K562 (cell line): Measurements from ENCODE around the gene POLL. TPM values are rescaled to one million over a fixed set of nuclear protein-coding genes. Genes with fewer than 3 reads are reported as not detected.
A peak's percentile ranks its signal among the peaks of the same experiment; 100 is the strongest.

ENCODE experiments used
- ATAC-seq: fragments of 200-7000 bp; cut with Tn5 transposase; 3 replicates; pipeline ENCODE4 v1.9.1; 2020; ENCODE audit warnings: moderate library complexity
- BruUV-seq: library from RNA; stranded (reverse); fragments of 400-500 nt; replicated peaks from 2 replicates; lab custom pipeline; 2021; lab: Mats Ljungman, UMichigan
- CTCF ChIA-PET: fragments of 300-600 bp; formaldehyde crosslinking; extraction: SDS; loops from one replicate; lab custom pipeline; 2021; ENCODE audit warnings: low intra/inter-chr PET ratio; lab: Yijun Ruan, JAX
- POLR2A ChIA-PET: fragments of 300-600, 350-650 bp; sonication (Branson Sonifier 250); formaldehyde crosslinking; extraction: SDS; loops from one replicate; lab custom pipeline; 2021; ENCODE audit warnings: antibody characterized with exemption, inconsistent platforms; lab: Yijun Ruan, JAX
- DNase-seq, 4 experiments: peaks; one replicate each; pipeline versions ENCODE4 v3.0.0 to v3.0.0-alpha.2; 2011 to 2018; ENCODE audit warnings: low spot score in 3 of 4, mixed read lengths in 3 of 4; ENCODE audit errors: extremely low read depth in 1 of 4
- FAIRE-seq: peaks from 2 replicates; lab custom pipeline; 2011; peaks lifted over from hg19 to GRCh38; lab: Jason Lieb, UNC
- H2AFZ ChIP-seq: 2 replicates; pipeline ENCODE4 v1.6.0; 2011; ENCODE audit warnings: low read depth, low read length, control low read depth, inconsistent platforms
- H3K27ac ChIP-seq: fragments of 200-600 bp; 3 replicates; pipeline ENCODE4 v1.8.0; 2011; ENCODE audit warnings: low read depth, mild to moderate bottlenecking, control low read depth, inconsistent platforms, low read length, moderate library complexity, mixed read lengths; ENCODE audit errors: extremely low read depth
- H3K27me3 ChIP-seq, 2 experiments: fragments of 300-600 bp in 1 of 2; 2 replicates in 1 of 2; 3 replicates in 1 of 2; pipeline versions ENCODE4 v1.6.0 to v1.8.0; 2011; ENCODE audit warnings: inconsistent platforms in 2 of 2, low read length in 2 of 2, mild to moderate bottlenecking in 1 of 2, mixed read lengths in 1 of 2, moderate library complexity in 1 of 2; ENCODE audit not compliant: control insufficient read depth in 2 of 2, insufficient read depth in 2 of 2
- H3K36me3 ChIP-seq: fragments of 300-600 bp; 3 replicates; pipeline ENCODE4 v1.8.0; 2011; ENCODE audit warnings: mild to moderate bottlenecking, low read length, inconsistent platforms; ENCODE audit not compliant: control insufficient read depth, insufficient read depth
- H3K4me1 ChIP-seq, 2 experiments: fragments of 200-600 bp in 1 of 2; replicated peaks in 1 of 2; 2 replicates in 1 of 2; 3 replicates in 1 of 2; pipeline versions ENCODE4 v1.5.1 to v1.8.0; 2011; ENCODE audit warnings: inconsistent platforms in 2 of 2, low read length in 2 of 2, mild to moderate bottlenecking in 1 of 2, mixed read lengths in 1 of 2, moderate library complexity in 1 of 2; ENCODE audit not compliant: control insufficient read depth in 2 of 2, insufficient read depth in 2 of 2
- H3K4me2 ChIP-seq: 2 replicates; pipeline ENCODE4 v1.6.1; 2011; ENCODE audit warnings: low read length, control low read depth, inconsistent platforms, mixed read lengths; ENCODE audit not compliant: insufficient read depth
- H3K4me3 ChIP-seq: fragments of 200-600 bp; sonication (generic), shearing (Covaris generic); 2 replicates; pipeline ENCODE4 v1.5.1; 2016; ENCODE audit warnings: control low read depth, inconsistent platforms
- H3K79me2 ChIP-seq: fragments of 200-600 bp; 3 replicates; pipeline ENCODE4 v1.8.0; 2011; ENCODE audit warnings: low read length, inconsistent platforms; ENCODE audit not compliant: control insufficient read depth, insufficient read depth
- H3K9ac ChIP-seq, 2 experiments: 2 replicates each; pipeline versions ENCODE4 v1.6.0 to v1.6.1; 2011; ENCODE audit warnings: low read depth in 2 of 2, low read length in 2 of 2, control low read depth in 1 of 2, inconsistent platforms in 1 of 2, mild to moderate bottlenecking in 1 of 2, mixed read lengths in 1 of 2; ENCODE audit not compliant: insufficient read depth in 1 of 2
- H3K9me1 ChIP-seq: one replicate; pipeline ENCODE4 v1.6.0; 2011; ENCODE audit warnings: inconsistent platforms, mild to moderate bottlenecking, low read length, moderate library complexity; ENCODE audit not compliant: control insufficient read depth, insufficient read depth
- H3K9me3 ChIP-seq: replicated peaks from 2 replicates; pipeline ENCODE4 v1.5.1; 2011; ENCODE audit warnings: low read depth, low read length, inconsistent platforms; ENCODE audit not compliant: control insufficient read depth, insufficient read depth
- H4K20me1 ChIP-seq: replicated peaks from 2 replicates; pipeline ENCODE4 v1.6.1; 2011; ENCODE audit warnings: low read length, inconsistent platforms, mixed read lengths; ENCODE audit not compliant: control insufficient read depth, insufficient read depth
- ATF4 ChIP-seq: fragments of 450-650 bp; formaldehyde crosslinking; IDR thresholded peaks from 2 replicates; pipeline ENCODE4 v1.4.0; 2022; ENCODE audit warnings: mild to moderate bottlenecking, moderate library complexity
- CHAMP1 ChIP-seq: fragments of 450-650 bp; IDR thresholded peaks from 2 replicates; pipeline ENCODE4 v1.6.1; 2016; ENCODE audit warnings: mild to moderate bottlenecking
- EHMT2 ChIP-seq: fragments of 450-650 bp; IDR thresholded peaks from 2 replicates; pipeline ENCODE4 v1.6.1; 2018; ENCODE audit warnings: antibody characterized with exemption
- MCM3 ChIP-seq: fragments of 450-650 bp; IDR thresholded peaks from 2 replicates; pipeline ENCODE4 v1.6.1; 2016
- THRA ChIP-seq: fragments of 450-650 bp; IDR thresholded peaks from 2 replicates; pipeline ENCODE4 v1.6.1; 2017; ENCODE audit warnings: mild to moderate bottlenecking, moderate library complexity
- ZNF408 ChIP-seq: fragments of 250-450 bp; sonication (Bioruptor Pico); IDR thresholded peaks from 2 replicates; pipeline ENCODE4 v1.4.0; 2020; ENCODE audit warnings: low read depth, mild to moderate bottlenecking, moderate library complexity
- WGBS: fragments of 100-300 bp; shearing (Covaris generic); methylation state at CpG from one replicate; pipeline ENCODE4 v1.1.6; 2016; ENCODE audit warnings: low coverage, mixed read lengths; ENCODE audit not compliant: insufficient coverage; ENCODE audit errors: missing lambda C conversion rate; 5-methylcytosine and 5-hydroxymethylcytosine counted together
- in situ Hi-C: fragments of 300-500 bp; cut with MboI; formaldehyde crosslinking; loops from 4 replicates; pipeline ENCODE4 v1.15.0; 2018; ENCODE audit warnings: inconsistent platforms, mixed read lengths
- intact Hi-C: fragments of 100-400 bp; cut with micrococcal nuclease; formaldehyde crosslinking; loops from 2 replicates; pipeline ENCODE4 v1.14.2; 2022
- polyA plus RNA-seq, 8 experiments: library from polyadenylated mRNA; depleted of rRNA in 4 of 8; stranded (reverse) in 5 of 8; unstranded in 3 of 8; fragments of >200 nt; fragmentation: Nextera tagmentation in 2 of 8; fragmentation: Illumina TruSeq in 1 of 8; extraction: Ambion mirVana in 2 of 8; extraction: Trizol in 1 of 8; gene quantifications; 2 replicates each; pipeline versions ENCODE4 v1.2.1 to v1.2.3, GENCODE V29; 2011 to 2014; ENCODE audit warnings: inconsistent platforms in 1 of 8, missing spikeins in 1 of 8
- total RNA-seq, 7 experiments: library from RNA; depleted of rRNA in 6 of 7; stranded (reverse); fragments of >200 nt in 6 of 7; fragmentation: Illumina TruSeq in 2 of 7; extraction: Trizol in 2 of 7; gene quantifications; 2 replicates each; pipeline versions ENCODE4 v1.2.1 to v1.2.3, GENCODE V29; 2011 to 2021; ENCODE audit warnings: low replicate concordance in 1 of 7

Gene POLL
- total and polyA plus RNA-seq, 9 of the 15 experiments (the other 6 are each of a cell fraction or from before 2014, with no cell fraction given): 1.2 to 18.7 (median 10.9) TPM

- POLR2A ChIA-PET: no interaction called here
- Histone ChIP-seq H2AFZ (no peak overlapping the region), H3K4me2 (no peak overlapping the region), H4K20me1 (no peaks in the 10 kb centered on the region), H3K9me3 (no peaks in the 10 kb centered on the region), H3K4me3 (no peak overlapping the region), H3K27ac (no peak overlapping the region), H3K9me1 (no peaks in the 10 kb centered on the region), H3K36me3 (peaks cover 29% of the 10 kb centered on the region; the same call in 2 of the 3 replicates), H3K4me1 (peaks cover 2 to 11% of the 10 kb centered on the region in 2 experiments; a peak in 2 of 5 replicates), H3K79me2 (peaks cover 15% of the 10 kb centered on the region), H3K27me3 (no peaks in the 10 kb centered on the region), H3K9ac (peak overlapping the region in 1 of 2 experiments; percentile 50; a peak in 1 of 4 replicates)
- DNase-seq: no peak
- ATAC-seq: no peak
- no peak for FAIRE-seq
- CTCF ChIA-PET: no interaction called here
- in situ Hi-C loops (no loop called here), intact Hi-C loops (no loop called here)
- 88% methylated on average over 6 of the region's 9 CpGs for WGBS
- no TSS peak for BruUV-seq
- TF ChIP-seq ZNF408 (CRISPR knock-in tag): no peak
- no peak for TF ChIP-seq EHMT2
Observed at GRCh38 chr10:101585841-101586240, 2.2 kb downstream of the POLL start.

- Histone ChIP-seq H3K4me1 (peaks cover 15 to 29% of the 10 kb centered on the region in 2 experiments), H3K9me1 (no peaks in the 10 kb centered on the region), H3K4me2 (no peak overlapping the region), H4K20me1 (no peaks in the 10 kb centered on the region; the same call in 1 of the 2 replicates), H3K36me3 (peaks cover 48% of the 10 kb centered on the region; the same call in 2 of the 3 replicates), H3K4me3 (no peak overlapping the region), H3K9ac (no peak overlapping the region; a peak in 1 of 4 replicates), H3K27me3 (no peaks in the 10 kb centered on the region), H3K27ac (no peak overlapping the region), H2AFZ (no peak overlapping the region), H3K79me2 (no peaks in the 10 kb centered on the region), H3K9me3 (no peaks in the 10 kb centered on the region)
- ChIA-PET CTCF (no interaction called here), POLR2A (interaction anchor here (0.6 to 1.1 kb wide), 2 partner anchors 191 to 1001 kb away, joined by 3 read pairs; no protein-coding TSS in a partner anchor)
- FAIRE-seq (no peak), ATAC-seq (no peak), DNase-seq (no peak)
- intact Hi-C loops: no loop called here
- WGBS: 79% methylated on average over 7 of the region's 10 CpGs
- in situ Hi-C loops: no loop called here
- BruUV-seq: no TSS peak
- TF ChIP-seq THRA: no peak
- TF ChIP-seq CHAMP1: no peak
- no peak for TF ChIP-seq ATF4 (CRISPR knock-in tag)
- no peak for TF ChIP-seq MCM3
Observed at GRCh38 chr10:101580486-101581399, 7.3 kb downstream of the POLL start.
